ENCODE data around the gene CSF2RB. TPM values are rescaled to one million over a fixed set of nuclear protein-coding genes. Genes with fewer than 3 reads are reported as not detected.

Gene CSF2RB
- total RNA-seq, 1 donor from 2014 or later: not detected

DNA sequence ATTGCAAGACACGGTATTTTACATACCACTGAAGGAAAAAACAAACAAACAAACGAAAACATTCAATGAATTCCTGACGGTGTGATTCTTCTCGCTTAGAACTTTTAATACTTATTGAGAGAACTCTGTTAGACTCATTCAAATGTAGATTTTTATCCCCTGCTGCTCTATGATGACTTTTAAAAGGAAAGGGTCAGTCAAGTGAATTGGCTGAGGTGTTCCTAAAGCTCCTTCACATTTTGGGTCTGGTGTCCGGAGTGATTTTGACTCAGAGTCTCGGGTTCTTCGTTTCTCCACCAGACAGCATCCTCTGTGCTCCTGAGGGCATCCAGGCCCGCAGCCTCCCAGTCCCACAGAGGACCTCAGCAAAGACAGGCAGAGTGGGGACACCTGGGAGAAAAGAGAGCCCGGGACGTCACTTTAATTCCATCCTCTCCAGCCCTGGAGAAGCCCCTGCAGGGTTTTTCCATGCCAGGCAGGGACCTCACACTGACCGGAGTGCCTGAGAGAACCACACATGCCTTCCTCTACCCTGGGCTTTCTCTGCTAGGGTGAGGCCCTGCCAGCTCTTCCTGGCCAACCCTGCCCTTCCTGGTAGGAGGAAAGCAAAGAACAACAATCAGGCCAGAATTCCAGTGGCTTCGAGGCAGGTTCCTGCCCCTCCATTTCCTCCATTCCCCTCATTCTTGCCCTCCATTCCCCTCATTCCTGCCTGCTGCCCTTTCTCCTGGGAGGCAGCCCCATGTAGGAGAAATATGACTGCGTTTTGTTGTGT is 1.4 kb upstream of the CSF2RB start:
- H3K27ac ChIP-seq: no peak overlapping the region
- no peak overlapping the region for H3K9ac ChIP-seq
- H3K4me3 ChIP-seq: no peak overlapping the region
- Mint-ChIP-seq H3K27ac (no peak overlapping the region), H3K36me3 (no peaks in the 10 kb centered on the region), H3K4me1 (peaks cover 12% of the 10 kb centered on the region), H3K27me3 (ENCODE audit: insufficient read depth, low read depth) (peaks cover 4% of the 10 kb centered on the region), H3K4me3 (no peak overlapping the region), H3K9me3 (no peaks in the 10 kb centered on the region)
- peaks cover 37% of the 10 kb centered on the region for H3K27me3 ChIP-seq
- H2AFZ ChIP-seq (replicated peaks): peak overlapping the region; percentile 38
- no peak for DNase-seq (ENCODE audit: low spot score)
- TF ChIP-seq EZH2 (IDR thresholded peaks at IDR 0.05): no peak
- TF ChIP-seq EZH2phosphoT487 (IDR thresholded peaks at IDR 0.05): no peak
- H3K4me2 ChIP-seq: peak overlapping the region; percentile 39
- no peaks in the 10 kb centered on the region for H3K36me3 ChIP-seq
- no peaks in the 10 kb centered on the region for H3K79me2 ChIP-seq (ENCODE audit: low read depth)
- no peaks in the 10 kb centered on the region for H3F3A ChIP-seq (ENCODE audit: low read depth)
- peaks cover 13% of the 10 kb centered on the region for H3K4me1 ChIP-seq
- H3K9me3 ChIP-seq (ENCODE audit: low read depth): no peaks in the 10 kb centered on the region
- H4K20me1 ChIP-seq (ENCODE audit: low read depth): no peaks in the 10 kb centered on the region

DNA sequence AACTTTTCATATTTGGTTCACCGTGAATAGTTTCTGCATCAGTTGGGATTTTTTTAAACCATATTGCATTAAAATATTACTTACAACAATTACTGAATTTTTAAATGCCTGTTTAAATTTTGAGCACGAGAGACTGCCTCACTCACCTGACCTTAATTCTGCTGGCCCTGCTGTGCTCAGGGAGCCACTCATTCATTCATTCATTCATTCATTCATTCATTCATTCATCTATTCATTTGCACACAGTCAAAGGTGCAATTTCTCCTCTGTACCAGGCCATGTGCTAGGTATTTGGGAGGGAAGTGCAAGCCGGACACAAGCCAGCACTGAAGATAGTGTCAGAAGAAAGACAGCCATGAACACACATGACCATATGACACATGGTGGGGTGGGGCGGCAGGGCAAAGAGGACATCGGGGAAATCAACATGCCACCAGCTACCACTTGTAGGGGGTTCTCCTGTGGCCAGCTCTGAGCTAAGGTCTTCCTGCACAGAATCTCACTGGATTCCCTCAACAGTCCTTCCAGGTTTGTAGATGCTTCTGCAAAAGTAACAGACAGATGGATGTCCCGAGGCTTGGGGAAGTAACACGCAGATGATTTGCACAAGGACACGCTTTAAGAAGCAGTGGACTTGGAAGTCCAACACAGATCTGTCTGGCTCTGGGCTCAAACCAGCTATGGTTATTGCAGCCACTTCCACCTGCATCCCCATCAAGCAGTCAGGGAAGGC is 568 bp upstream of the CSF2RB start:
- no peak overlapping the region for H3K27ac Mint-ChIP-seq
- H3K4me3 Mint-ChIP-seq: no peak overlapping the region
- Histone ChIP-seq H3K36me3 (no peaks in the 10 kb centered on the region), H3K27ac (no peak overlapping the region), H3K9me3 (ENCODE audit: low read depth) (no peaks in the 10 kb centered on the region), H4K20me1 (ENCODE audit: low read depth) (no peaks in the 10 kb centered on the region), H3K4me1 (peaks cover 13% of the 10 kb centered on the region), H3K79me2 (ENCODE audit: low read depth) (no peaks in the 10 kb centered on the region), H3K4me3 (no peak overlapping the region), H3F3A (ENCODE audit: low read depth) (no peaks in the 10 kb centered on the region), H3K27me3 (peaks cover 37% of the 10 kb centered on the region), H2AFZ (replicated peaks) (peak overlapping the region; percentile 38), H3K9ac (no peak overlapping the region), H3K4me2 (no peak overlapping the region)
- DNase-seq (ENCODE audit: low spot score): no peak
- no peaks in the 10 kb centered on the region for H3K36me3 Mint-ChIP-seq
- TF ChIP-seq EZH2phosphoT487 (IDR thresholded peaks at IDR 0.05): no peak
- no peak for TF ChIP-seq EZH2 (IDR thresholded peaks at IDR 0.05)
- no peak for TF ChIP-seq CTCF (IDR thresholded peaks at IDR 0.05)
- H3K4me1 Mint-ChIP-seq: peaks cover 12% of the 10 kb centered on the region
- H3K27me3 Mint-ChIP-seq (ENCODE audit: insufficient read depth, low read depth): peaks cover 7% of the 10 kb centered on the region
- no peaks in the 10 kb centered on the region for H3K9me3 Mint-ChIP-seq

GRCh38 chr22:36914390-36914752 is 943 bp downstream of the CSF2RB start:
- H3K4me3 ChIP-seq: no peak overlapping the region
- peaks cover 34% of the 10 kb centered on the region for H3K27me3 ChIP-seq
- H3F3A ChIP-seq (ENCODE audit: low read depth): no peaks in the 10 kb centered on the region
- Mint-ChIP-seq H3K27me3 (ENCODE audit: insufficient read depth, low read depth) (peaks cover 7% of the 10 kb centered on the region), H3K9me3 (no peaks in the 10 kb centered on the region), H3K36me3 (no peaks in the 10 kb centered on the region), H3K4me1 (peaks cover 12% of the 10 kb centered on the region), H3K4me3 (no peak overlapping the region), H3K27ac (no peak overlapping the region)
- no peak overlapping the region for H2AFZ ChIP-seq (replicated peaks)
- no peak for DNase-seq (ENCODE audit: low spot score)
- no peak overlapping the region for H3K4me2 ChIP-seq
- H3K4me1 ChIP-seq: peaks cover 13% of the 10 kb centered on the region
- H4K20me1 ChIP-seq (ENCODE audit: low read depth): no peaks in the 10 kb centered on the region
- no peaks in the 10 kb centered on the region for H3K36me3 ChIP-seq
- no peak overlapping the region for H3K27ac ChIP-seq
- H3K9ac ChIP-seq: no peak overlapping the region
- H3K9me3 ChIP-seq (ENCODE audit: low read depth): no peaks in the 10 kb centered on the region
- TF ChIP-seq EZH2phosphoT487 (IDR thresholded peaks at IDR 0.05) (no peak), CTCF (IDR thresholded peaks at IDR 0.05) (no peak), EZH2 (IDR thresholded peaks at IDR 0.05) (no peak)
- no peaks in the 10 kb centered on the region for H3K79me2 ChIP-seq (ENCODE audit: low read depth)

DNA sequence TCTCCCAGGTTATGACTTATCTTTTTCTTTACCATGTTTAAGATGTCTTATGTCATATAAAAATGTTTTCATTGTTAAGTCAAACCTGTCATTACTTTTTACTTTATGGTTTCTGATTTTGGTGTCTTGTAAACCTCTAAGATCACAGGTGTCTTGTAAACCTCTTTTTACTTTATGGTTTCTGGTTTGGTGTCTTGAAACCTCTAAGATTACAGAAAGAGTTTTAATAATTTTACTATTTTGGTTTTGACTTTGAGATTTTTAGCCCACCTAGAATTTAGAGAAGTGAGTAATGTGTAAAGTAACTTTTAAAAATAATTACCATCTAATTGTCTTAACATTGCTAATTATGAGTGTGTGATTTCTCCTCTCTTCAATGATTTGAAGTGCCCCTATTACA is 2.6 kb downstream of the CSF2RB start:
- no peak for DNase-seq (ENCODE audit: low spot score)
- no peak overlapping the region for H3K27ac Mint-ChIP-seq
- H3K9me3 ChIP-seq (ENCODE audit: low read depth): no peaks in the 10 kb centered on the region
- no peaks in the 10 kb centered on the region for H3F3A ChIP-seq (ENCODE audit: low read depth)
- H4K20me1 ChIP-seq (ENCODE audit: low read depth): no peaks in the 10 kb centered on the region
- peaks cover 14% of the 10 kb centered on the region for H3K4me1 Mint-ChIP-seq
- no peaks in the 10 kb centered on the region for H3K36me3 Mint-ChIP-seq
- no peak overlapping the region for H2AFZ ChIP-seq (replicated peaks)
- peaks cover 9% of the 10 kb centered on the region for H3K27me3 Mint-ChIP-seq (ENCODE audit: insufficient read depth, low read depth)
- H3K27me3 ChIP-seq: peaks cover 19% of the 10 kb centered on the region
- no peaks in the 10 kb centered on the region for H3K9me3 Mint-ChIP-seq
- no peak overlapping the region for H3K4me3 Mint-ChIP-seq
- H3K4me1 ChIP-seq: peaks cover 13% of the 10 kb centered on the region
- no peak for TF ChIP-seq EZH2 (IDR thresholded peaks at IDR 0.05)
- no peak for TF ChIP-seq CTCF (IDR thresholded peaks at IDR 0.05)
- TF ChIP-seq EZH2phosphoT487 (IDR thresholded peaks at IDR 0.05): no peak
- no peaks in the 10 kb centered on the region for H3K36me3 ChIP-seq
- H3K4me3 ChIP-seq: no peak overlapping the region
- H3K4me2 ChIP-seq: no peak overlapping the region
- H3K9ac ChIP-seq: no peak overlapping the region
- H3K79me2 ChIP-seq (ENCODE audit: low read depth): no peaks in the 10 kb centered on the region
- no peak overlapping the region for H3K27ac ChIP-seq
